ENCODE results near the gene NXPE2. TPM values are rescaled to one million over a fixed set of nuclear protein-coding genes. Genes with fewer than 3 reads are reported as not detected.

The NXPE2 gene
- polyA plus RNA-seq, 3 donors, result not detected

DNA sequence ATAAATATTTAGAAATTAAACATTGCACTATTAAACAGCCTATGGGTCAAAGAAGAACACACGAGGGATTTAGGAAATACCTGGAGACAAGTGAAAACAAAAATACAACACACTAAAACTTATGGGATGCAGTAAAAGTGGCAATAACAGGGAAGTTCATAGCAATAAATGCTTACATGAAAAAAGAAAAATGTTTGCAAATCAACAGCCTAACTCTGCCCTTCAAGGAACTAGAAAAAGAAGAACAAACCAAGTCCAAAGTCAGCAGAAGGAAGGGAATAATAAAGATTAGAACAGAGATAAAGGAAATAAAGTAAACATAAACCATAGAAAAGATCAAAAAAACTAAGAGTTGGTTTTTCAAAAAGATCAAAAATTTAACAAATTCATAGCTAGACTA lies 31.6 kb downstream of the NXPE2 start:
- no peak overlapping the region for H3K4me3 Mint-ChIP-seq
- H3K9me3 Mint-ChIP-seq, result peaks cover 0 to 12% (median 2%) of the 10 kb centered on the region in 7 donors
- no peaks in the 10 kb centered on the region for H3K4me1 ChIP-seq (ENCODE audit: control insufficient read depth in 1 of 2, insufficient read depth in 2 of 2, low read length in 2 of 2)
- no CpG with 5 or more reads among the region's 1 CpG for WGBS (ENCODE audit: insufficient coverage)
- H3K36me3 ChIP-seq (replicated peaks in 1 of 2; ENCODE audit: control insufficient read depth in 1 of 2, insufficient read depth in 2 of 2, low read length in 2 of 2), result no peaks in the 10 kb centered on the region
- H2AFZ ChIP-seq (ENCODE audit: insufficient read depth, low read depth, low read length, poor library complexity, severe bottlenecking), result no peak overlapping the region
- intact Hi-C loops (cut with micrococcal nuclease), result no loop called here
- H3K79me2 ChIP-seq (ENCODE audit: insufficient read depth, low read length), result no peaks in the 10 kb centered on the region
- H3K9ac ChIP-seq (ENCODE audit: insufficient read depth, low read length, poor library complexity, severe bottlenecking), result no peak overlapping the region
- H3K27ac Mint-ChIP-seq, result no peak overlapping the region
- no peak for DNase-seq
- TF ChIP-seq, protein P1, sequence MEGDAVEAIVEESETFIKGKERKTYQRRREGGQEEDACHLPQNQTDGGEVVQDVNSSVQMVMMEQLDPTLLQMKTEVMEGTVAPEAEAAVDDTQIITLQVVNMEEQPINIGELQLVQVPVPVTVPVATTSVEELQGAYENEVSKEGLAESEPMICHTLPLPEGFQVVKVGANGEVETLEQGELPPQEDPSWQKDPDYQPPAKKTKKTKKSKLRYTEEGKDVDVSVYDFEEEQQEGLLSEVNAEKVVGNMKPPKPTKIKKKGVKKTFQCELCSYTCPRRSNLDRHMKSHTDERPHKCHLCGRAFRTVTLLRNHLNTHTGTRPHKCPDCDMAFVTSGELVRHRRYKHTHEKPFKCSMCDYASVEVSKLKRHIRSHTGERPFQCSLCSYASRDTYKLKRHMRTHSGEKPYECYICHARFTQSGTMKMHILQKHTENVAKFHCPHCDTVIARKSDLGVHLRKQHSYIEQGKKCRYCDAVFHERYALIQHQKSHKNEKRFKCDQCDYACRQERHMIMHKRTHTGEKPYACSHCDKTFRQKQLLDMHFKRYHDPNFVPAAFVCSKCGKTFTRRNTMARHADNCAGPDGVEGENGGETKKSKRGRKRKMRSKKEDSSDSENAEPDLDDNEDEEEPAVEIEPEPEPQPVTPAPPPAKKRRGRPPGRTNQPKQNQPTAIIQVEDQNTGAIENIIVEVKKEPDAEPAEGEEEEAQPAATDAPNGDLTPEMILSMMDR (IDR thresholded peaks at IDR 0.05), result no peak
- no peak overlapping the region for H3K4me2 ChIP-seq (replicated peaks; ENCODE audit: extremely low read depth, low read length, poor library complexity, severe bottlenecking)
- H3K27me3 Mint-ChIP-seq (ENCODE audit: low read depth in 3 of 3), result no peaks in the 10 kb centered on the region
- H3K27me3 ChIP-seq (ENCODE audit: control insufficient read depth in 2 of 2, insufficient read depth in 2 of 2, low read length in 2 of 2), result no peaks in the 10 kb centered on the region
- H3K27ac ChIP-seq (ENCODE audit: low read depth in 1 of 2, low read length in 2 of 2), result no peak overlapping the region
- H3K4me3 ChIP-seq (replicated peaks in 1 of 3; ENCODE audit: low read depth in 2 of 3, low read length in 3 of 3), result no peak overlapping the region
- H4K20me1 ChIP-seq (ENCODE audit: insufficient read depth, low read length), result no peaks in the 10 kb centered on the region
- no peaks in the 10 kb centered on the region for H3K36me3 Mint-ChIP-seq
- no peaks in the 10 kb centered on the region for H3K4me1 Mint-ChIP-seq
- H3K9me3 ChIP-seq (replicated peaks in 1 of 2; ENCODE audit: control insufficient read depth in 1 of 2, insufficient read depth in 1 of 2, low read length in 2 of 2), result no peaks in the 10 kb centered on the region

DNA sequence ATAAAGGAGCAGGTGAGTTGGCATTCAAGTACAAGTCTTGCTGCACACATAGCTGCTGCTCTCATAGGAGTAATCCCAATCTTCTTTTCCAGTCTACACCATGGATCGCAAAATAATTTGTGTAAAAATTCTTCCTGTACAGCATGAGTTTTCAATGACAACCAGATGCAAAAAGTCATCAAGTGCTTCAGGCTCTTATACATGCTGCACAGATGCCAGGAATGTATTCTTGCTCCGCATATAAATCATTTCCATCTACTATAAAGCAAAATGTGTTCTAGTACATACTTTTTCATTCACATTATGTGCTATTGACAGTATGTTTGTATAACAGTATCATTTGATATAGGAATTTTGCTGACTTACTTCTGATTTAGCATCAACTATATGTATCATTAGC lies 35.4 kb downstream of the NXPE2 start:
- intact Hi-C loops (cut with micrococcal nuclease), result no loop called here
- Histone ChIP-seq H3K27me3 (ENCODE audit: control insufficient read depth in 2 of 2, insufficient read depth in 2 of 2, low read length in 2 of 2) (no peaks in the 10 kb centered on the region), H4K20me1 (ENCODE audit: insufficient read depth, low read length) (no peaks in the 10 kb centered on the region), H2AFZ (ENCODE audit: insufficient read depth, low read depth, low read length, poor library complexity, severe bottlenecking) (no peak overlapping the region), H3K79me2 (ENCODE audit: insufficient read depth, low read length) (no peaks in the 10 kb centered on the region), H3K9ac (ENCODE audit: insufficient read depth, low read length, poor library complexity, severe bottlenecking) (no peak overlapping the region), H3K27ac (ENCODE audit: low read depth in 1 of 2, low read length in 2 of 2) (no peak overlapping the region), H3K36me3 (replicated peaks in 1 of 2; ENCODE audit: control insufficient read depth in 1 of 2, insufficient read depth in 2 of 2, low read length in 2 of 2) (no peaks in the 10 kb centered on the region), H3K4me3 (replicated peaks in 1 of 3; ENCODE audit: low read depth in 2 of 3, low read length in 3 of 3) (no peak overlapping the region), H3K4me1 (ENCODE audit: control insufficient read depth in 1 of 2, insufficient read depth in 2 of 2, low read length in 2 of 2) (no peaks in the 10 kb centered on the region), H3K4me2 (replicated peaks; ENCODE audit: extremely low read depth, low read length, poor library complexity, severe bottlenecking) (no peak overlapping the region), H3K9me3 (replicated peaks in 1 of 2; ENCODE audit: control insufficient read depth in 1 of 2, insufficient read depth in 1 of 2, low read length in 2 of 2) (no peaks in the 10 kb centered on the region)
- TF ChIP-seq, protein P1 (IDR thresholded peaks at IDR 0.05), result no peak
- Mint-ChIP-seq H3K27me3 (ENCODE audit: low read depth in 3 of 3) (no peaks in the 10 kb centered on the region), H3K9me3 (peaks cover 0 to 6% (median 0%) of the 10 kb centered on the region in 7 donors), H3K27ac (no peak overlapping the region), H3K4me1 (no peaks in the 10 kb centered on the region), H3K4me3 (no peak overlapping the region), H3K36me3 (no peaks in the 10 kb centered on the region)
- WGBS (ENCODE audit: insufficient coverage), result 100% methylated on average over 1 of the region's 2 CpGs
- no peak for DNase-seq
